Suprapubic skin (tissue), 4 donors: Measurements from ENCODE around the gene APOBEC3A. TPM values are rescaled to one million over a fixed set of nuclear protein-coding genes. Genes with fewer than 3 reads are reported as not detected.
"Not testable (repeated sequence)": the region's sequence is repeated elsewhere in the genome, so short reads cannot be mapped to it uniquely, and the experiment has no call there.

Experiments used
- DNase-seq, 2 donors: peaks; one replicate each; pipeline ENCODE4 v3.0.0-alpha.2; 2019; ENCODE audit warnings: low spot score in 2 of 2
- H3K27ac ChIP-seq: fragments of 200-600 bp; sonication (generic); one replicate; pipeline ENCODE4 v1.5.1; 2019
- H3K27me3 ChIP-seq: fragments of 200-600 bp; sonication (generic); one replicate; pipeline ENCODE4 v1.5.1; 2019
- H3K36me3 ChIP-seq: fragments of 200-600 bp; sonication (generic); one replicate; pipeline ENCODE4 v1.5.1; 2019
- H3K4me1 ChIP-seq: fragments of 200-600 bp; sonication (generic); one replicate; pipeline ENCODE4 v1.5.1; 2019
- H3K4me3 ChIP-seq: fragments of 200-600 bp; sonication (generic); one replicate; pipeline ENCODE4 v1.5.1; 2019; ENCODE audit warnings: mild to moderate bottlenecking
- H3K9me3 ChIP-seq: fragments of 200-600 bp; sonication (generic); one replicate; pipeline ENCODE4 v1.5.1; 2019
- CTCF ChIP-seq, 2 donors: fragments of 200-600 bp in 1 of 2; fragments of 450-650 bp in 1 of 2; sonication (generic) in 1 of 2; IDR thresholded peaks; one replicate each; pipeline ENCODE4 v1.5.1; 2016 to 2019; ENCODE audit warnings: antibody characterized with exemption in 2 of 2, mild to moderate bottlenecking in 1 of 2, moderate library complexity in 1 of 2
- EP300 ChIP-seq: sonication (generic); formaldehyde crosslinking; IDR thresholded peaks from one replicate; pipeline ENCODE4 v1.6.1; 2017; ENCODE audit warnings: antibody characterized with exemption
- POLR2A ChIP-seq, 2 donors: fragments of 450-650 bp; IDR thresholded peaks; one replicate each; pipeline ENCODE4 v1.6.1; 2017; ENCODE audit warnings: antibody characterized with exemption in 2 of 2, mild to moderate bottlenecking in 2 of 2, moderate library complexity in 2 of 2
- POLR2AphosphoS5 ChIP-seq, 3 donors: sonication (generic); formaldehyde crosslinking; IDR thresholded peaks; one replicate each; pipeline ENCODE4 v1.6.1; 2017; ENCODE audit warnings: antibody characterized with exemption in 3 of 3
- WGBS: methylation state at CpG from one replicate; pipeline ENCODE4 v1.1.5; 2018; 5-methylcytosine and 5-hydroxymethylcytosine counted together
- total RNA-seq, 4 donors: library from RNA; depleted of rRNA; stranded (reverse); fragments of >200 nt; gene quantifications; one replicate each; pipeline ENCODE4 v1.1.0, GENCODE V29; 2016

The APOBEC3A gene
- total RNA-seq, 4 donors from 2014 or later = 2.1 TPM; not detected in 3

GRCh38 chr22:38942702-38943101 is 14.7 kb upstream of the APOBEC3A start:
- DNase-seq = peak in 1 of 2 donors; percentile 43
- no peaks in the 10 kb centered on the region for H3K36me3 ChIP-seq
- 82% methylated on average over 5 of the region's 5 CpGs for WGBS
- no peak overlapping the region for H3K4me3 ChIP-seq
- H3K9me3 ChIP-seq = no peaks in the 10 kb centered on the region
- peaks cover 42% of the 10 kb centered on the region for H3K27me3 ChIP-seq
- peaks cover 4% of the 10 kb centered on the region for H3K4me1 ChIP-seq
- no peak for TF ChIP-seq POLR2AphosphoS5 (IDR thresholded peaks at IDR 0.05)
- TF ChIP-seq CTCF (IDR thresholded peaks at IDR 0.05) = no peak
- no peak for TF ChIP-seq POLR2A (IDR thresholded peaks at IDR 0.05)
- no peak for TF ChIP-seq EP300
- no peak overlapping the region for H3K27ac ChIP-seq

DNA sequence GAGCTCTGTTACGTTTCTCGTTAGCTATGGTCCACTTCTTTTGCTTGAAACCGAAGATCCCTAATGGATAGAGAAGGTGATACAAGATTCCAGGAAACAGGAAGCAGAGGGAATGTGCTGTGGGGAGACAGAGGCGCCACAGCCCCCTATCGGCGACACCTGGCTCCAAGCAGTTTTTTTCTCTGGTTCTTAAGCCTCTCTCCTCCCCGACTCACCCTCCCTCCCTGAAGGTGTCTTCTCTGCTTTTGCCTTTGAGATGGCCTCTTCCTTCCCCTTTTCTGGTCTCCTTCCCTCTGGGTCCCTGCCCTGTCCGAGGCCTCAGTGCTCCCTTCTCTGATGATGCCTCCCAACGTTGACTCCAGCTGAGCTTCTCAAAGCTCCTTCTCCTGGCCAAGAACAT is 14.2 kb upstream of the APOBEC3A start:
- Histone ChIP-seq H3K4me1 (peaks cover 4% of the 10 kb centered on the region), H3K27ac (no peak overlapping the region), H3K36me3 (no peaks in the 10 kb centered on the region), H3K9me3 (no peaks in the 10 kb centered on the region), H3K27me3 (peaks cover 44% of the 10 kb centered on the region), H3K4me3 (no peak overlapping the region)
- peak in 1 of 2 donors; percentile 45 for DNase-seq
- no peak for TF ChIP-seq POLR2A (IDR thresholded peaks at IDR 0.05)
- TF ChIP-seq CTCF (IDR thresholded peaks at IDR 0.05) = no peak
- no peak for TF ChIP-seq POLR2AphosphoS5 (IDR thresholded peaks at IDR 0.05)
- TF ChIP-seq EP300 = no peak
- 67% methylated on average over 9 of the region's 9 CpGs for WGBS

DNA sequence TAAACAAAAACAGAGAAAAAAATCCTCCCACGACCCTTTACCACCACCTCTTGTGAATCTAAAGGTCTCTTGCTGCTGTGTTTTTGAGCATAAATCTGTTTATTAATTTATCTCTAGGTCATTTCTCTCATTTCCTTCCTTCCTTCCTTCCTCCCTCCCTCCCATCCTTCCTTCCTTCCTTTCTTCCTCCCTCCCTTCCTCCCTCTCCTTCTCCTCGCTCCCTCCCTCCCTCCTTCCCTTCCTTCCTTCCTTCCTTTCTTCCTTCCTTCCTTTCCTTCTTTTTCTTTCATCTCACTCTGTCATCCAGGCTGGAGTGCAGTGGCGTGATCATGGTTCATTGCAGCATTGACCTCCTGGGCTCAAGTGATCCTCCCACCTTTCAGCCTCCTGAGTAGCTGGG is 13.5 kb upstream of the APOBEC3A start:
- H3K4me1 ChIP-seq = peaks cover 4% of the 10 kb centered on the region
- peaks cover 46% of the 10 kb centered on the region for H3K27me3 ChIP-seq
- no peak overlapping the region for H3K27ac ChIP-seq
- 91% methylated on average over 3 of the region's 3 CpGs for WGBS
- TF ChIP-seq CTCF (IDR thresholded peaks at IDR 0.05) (no peak), POLR2A (IDR thresholded peaks at IDR 0.05) (no peak), EP300 (no peak), POLR2AphosphoS5 (IDR thresholded peaks at IDR 0.05) (no peak)
- H3K9me3 ChIP-seq = no peaks in the 10 kb centered on the region
- no peaks in the 10 kb centered on the region for H3K36me3 ChIP-seq
- no peak overlapping the region for H3K4me3 ChIP-seq
- DNase-seq = no peak

DNA sequence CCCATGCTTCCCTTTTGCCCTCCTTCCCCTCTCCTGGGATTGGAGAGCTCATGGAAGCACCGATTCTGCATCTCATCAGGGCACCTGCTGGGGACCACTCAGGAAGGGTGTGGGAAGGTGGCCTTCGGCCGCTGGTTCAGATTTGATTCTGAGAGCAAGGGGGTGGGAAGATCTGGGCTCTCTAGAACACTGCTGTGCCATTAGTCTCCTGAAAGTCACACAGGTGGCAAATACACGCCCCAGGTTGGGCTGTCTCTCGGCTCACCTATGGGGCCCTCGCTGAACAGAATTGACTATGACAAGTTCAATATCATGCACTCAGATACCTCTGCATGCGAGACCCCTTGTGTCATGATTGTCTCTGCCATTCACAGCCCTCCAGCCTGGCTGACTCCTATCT is 12.8 kb upstream of the APOBEC3A start:
- Histone ChIP-seq H3K9me3 (no peaks in the 10 kb centered on the region), H3K27me3 (peaks cover 40% of the 10 kb centered on the region), H3K4me3 (no peak overlapping the region), H3K27ac (no peak overlapping the region), H3K36me3 (no peaks in the 10 kb centered on the region), H3K4me1 (peaks cover 4% of the 10 kb centered on the region)
- 100% methylated on average over 3 of the region's 7 CpGs for WGBS
- peak in 1 of 2 donors; percentile 48 for DNase-seq
- TF ChIP-seq EP300 (no peak), POLR2AphosphoS5 (IDR thresholded peaks at IDR 0.05) (no peak), POLR2A (IDR thresholded peaks at IDR 0.05) (no peak), CTCF (IDR thresholded peaks at IDR 0.05) (no peak)

DNA sequence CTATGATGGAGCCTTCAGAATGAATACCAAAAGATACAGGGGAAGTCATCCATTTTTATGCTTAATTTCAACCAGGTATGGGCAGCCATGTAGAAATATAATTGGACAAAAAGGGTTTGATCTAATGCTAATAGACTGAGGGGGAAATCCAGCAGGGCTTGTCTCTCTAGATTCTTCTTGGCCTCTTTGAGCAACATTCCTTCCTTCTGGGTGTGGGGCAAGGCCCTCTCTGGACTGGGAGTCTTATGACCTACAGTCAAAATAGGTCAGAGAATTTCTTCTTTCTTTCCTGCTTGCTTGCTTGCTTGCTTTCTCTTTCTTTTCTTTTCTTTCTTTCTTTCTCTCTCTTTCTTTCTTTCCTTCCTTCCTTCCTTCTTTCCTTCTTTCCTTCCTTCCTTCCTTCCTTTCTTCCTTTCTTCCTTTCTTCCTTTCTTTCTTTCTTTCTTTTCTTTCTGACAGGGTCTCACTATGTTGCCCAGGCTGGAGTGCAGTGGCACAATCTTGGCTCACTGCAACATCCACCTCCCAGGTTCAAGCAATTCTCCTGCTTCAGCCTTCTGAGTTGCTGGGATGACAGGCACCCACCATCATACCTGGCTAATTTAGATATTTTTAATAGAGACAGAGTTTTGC is 11.6 kb upstream of the APOBEC3A start:
- DNase-seq = not testable (repeated sequence)

GRCh38 chr22:38946771-38947170 is 10.6 kb upstream of the APOBEC3A start:
- H3K27ac ChIP-seq = no peak overlapping the region
- WGBS = 80% methylated on average over 5 of the region's 8 CpGs

More for the DNA sequence above, 11.6 kb upstream of the APOBEC3A start:
- peaks cover 43% of the 10 kb centered on the region for H3K27me3 ChIP-seq
- not testable (repeated sequence) for H3K36me3 ChIP-seq, H3K27ac ChIP-seq, H3K4me1 ChIP-seq, H3K4me3 ChIP-seq, H3K9me3 ChIP-seq

More at GRCh38 chr22:38946771-38947170, 10.6 kb upstream of the APOBEC3A start:
- Histone ChIP-seq H3K4me3 (no peak overlapping the region), H3K9me3 (no peaks in the 10 kb centered on the region), H3K36me3 (no peaks in the 10 kb centered on the region), H3K27me3 (peaks cover 43% of the 10 kb centered on the region), H3K4me1 (peaks cover 4% of the 10 kb centered on the region)
- DNase-seq = peak in 1 of 2 donors; percentile 28
- TF ChIP-seq POLR2AphosphoS5 (IDR thresholded peaks at IDR 0.05) (no peak), POLR2A (IDR thresholded peaks at IDR 0.05) (no peak), CTCF (IDR thresholded peaks at IDR 0.05) (no peak), EP300 (no peak)
